Stimulated activated naive CD8-positive, alpha-beta T cell treated with anti-CD3 and anti-CD28 coated beads, Interleukin-15, Interleukin-2, amounts not matched to agents 100 U/mL and 50 U/mL, for 24 hours (primary cell): ENCODE data around the gene MRI1.
"Not testable (repeated sequence)": the region's sequence is repeated elsewhere in the genome, so short reads cannot be mapped to it uniquely, and the experiment has no call there.

Experiments
- ATAC-seq: fragments of 150-1000 bp; cut with Tn5 transposase; one replicate; pipeline ENCODE4 v1.10.0; 2021
- DNase-seq: peaks from one replicate; pipeline ENCODE4 v3.0.0; 2021

MRI1 gene

DNA sequence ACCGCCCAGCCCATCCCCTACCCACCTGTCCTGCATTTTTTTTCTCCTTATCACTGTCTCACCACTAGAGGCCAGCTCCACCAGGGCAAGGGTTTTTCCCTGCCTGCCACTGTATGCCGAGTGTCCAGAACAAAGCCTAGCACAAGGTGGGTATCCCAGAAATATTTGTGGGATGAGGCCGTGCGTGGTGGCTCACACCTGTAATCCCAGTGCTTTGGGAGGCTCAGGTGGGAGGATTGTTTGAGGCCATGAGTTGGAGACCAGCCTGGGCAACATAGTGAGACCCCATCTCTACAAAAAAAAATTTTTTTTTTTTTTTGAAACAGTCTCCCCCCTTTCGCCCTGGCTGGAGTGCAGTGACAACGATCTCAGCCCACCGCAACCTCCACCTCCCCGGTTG is 2.9 kb upstream of the MRI1 start:
- ATAC-seq: no peak
- no peak for DNase-seq

DNA sequence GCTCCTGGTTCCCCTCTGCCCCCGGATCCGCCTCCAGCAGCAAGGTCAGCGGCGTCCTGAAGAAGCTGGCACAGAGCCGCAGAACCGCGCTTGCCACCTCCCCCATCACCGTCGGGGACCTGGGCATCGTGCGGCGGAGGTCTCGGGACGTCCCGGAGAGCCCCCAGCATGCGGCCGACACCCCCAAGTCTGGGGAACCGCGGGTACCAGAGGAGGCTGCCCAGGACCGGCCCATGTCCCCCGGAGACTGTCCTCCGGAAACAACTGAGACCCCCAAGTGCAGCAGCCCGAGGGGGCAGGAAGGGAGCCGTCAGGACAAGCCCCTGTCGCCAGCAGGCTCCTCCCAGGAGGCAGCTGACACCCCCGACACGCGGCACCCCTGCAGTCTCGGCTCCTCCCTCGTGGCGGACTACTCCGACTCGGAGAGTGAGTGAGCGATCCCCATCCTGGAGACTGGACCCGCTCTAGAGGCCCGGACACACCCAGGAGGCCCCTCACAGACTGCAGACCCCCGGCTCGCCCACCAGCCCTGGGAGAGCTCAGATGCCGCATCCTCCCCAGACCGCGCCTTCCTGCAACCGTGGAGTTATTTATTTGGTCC is 1.6 kb upstream of the MRI1 start:
- ATAC-seq (no peak), DNase-seq (no peak)

DNA sequence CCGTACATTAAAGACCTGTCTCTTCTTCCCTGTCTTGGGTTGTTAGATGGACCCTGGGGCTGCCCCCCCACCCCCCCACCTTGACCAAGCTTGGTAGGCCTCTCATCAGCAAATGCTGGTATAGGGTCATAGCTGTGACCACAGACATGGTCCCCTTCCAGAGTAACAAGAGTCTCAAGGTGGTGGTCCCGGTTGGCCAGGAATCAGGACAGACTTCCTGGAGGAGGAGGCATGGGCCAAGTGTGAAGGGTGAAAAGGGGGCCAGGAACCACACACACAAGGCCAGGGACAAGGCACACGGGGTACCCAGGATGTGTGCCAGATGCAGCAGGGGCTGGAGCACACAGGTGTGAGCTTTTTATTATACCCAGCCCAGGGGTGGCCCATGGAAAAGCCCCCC is 1.1 kb upstream of the MRI1 start:
- DNase-seq (no peak), ATAC-seq (no peak)

DNA sequence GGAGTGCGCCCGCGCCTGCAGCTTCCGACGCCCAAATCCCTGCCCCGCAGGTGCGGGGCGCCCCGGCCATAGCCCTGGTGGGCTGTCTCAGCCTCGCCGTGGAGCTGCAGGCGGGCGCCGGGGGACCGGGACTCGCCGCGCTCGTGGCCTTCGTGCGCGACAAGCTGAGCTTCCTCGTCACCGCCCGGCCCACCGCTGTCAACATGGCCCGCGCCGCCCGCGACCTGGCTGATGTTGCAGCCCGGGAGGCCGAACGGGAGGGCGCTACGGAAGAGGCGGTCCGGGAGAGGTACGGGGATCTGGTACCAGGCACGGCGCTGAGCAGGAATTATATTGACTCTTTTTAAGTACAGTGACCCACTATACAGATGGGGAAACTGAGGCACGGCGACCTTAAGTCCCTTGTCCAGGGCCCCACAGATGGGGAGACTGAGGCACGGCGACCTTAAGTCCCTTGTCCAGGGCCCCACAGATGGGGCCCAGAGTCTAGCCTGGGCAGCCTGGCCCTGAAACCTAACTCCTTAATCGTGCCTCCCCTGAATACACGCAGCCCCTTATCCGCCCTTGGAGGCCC is 586 bp downstream of the MRI1 start:
- DNase-seq: peak; percentile 61
- peak; percentile 38 for ATAC-seq

DNA sequence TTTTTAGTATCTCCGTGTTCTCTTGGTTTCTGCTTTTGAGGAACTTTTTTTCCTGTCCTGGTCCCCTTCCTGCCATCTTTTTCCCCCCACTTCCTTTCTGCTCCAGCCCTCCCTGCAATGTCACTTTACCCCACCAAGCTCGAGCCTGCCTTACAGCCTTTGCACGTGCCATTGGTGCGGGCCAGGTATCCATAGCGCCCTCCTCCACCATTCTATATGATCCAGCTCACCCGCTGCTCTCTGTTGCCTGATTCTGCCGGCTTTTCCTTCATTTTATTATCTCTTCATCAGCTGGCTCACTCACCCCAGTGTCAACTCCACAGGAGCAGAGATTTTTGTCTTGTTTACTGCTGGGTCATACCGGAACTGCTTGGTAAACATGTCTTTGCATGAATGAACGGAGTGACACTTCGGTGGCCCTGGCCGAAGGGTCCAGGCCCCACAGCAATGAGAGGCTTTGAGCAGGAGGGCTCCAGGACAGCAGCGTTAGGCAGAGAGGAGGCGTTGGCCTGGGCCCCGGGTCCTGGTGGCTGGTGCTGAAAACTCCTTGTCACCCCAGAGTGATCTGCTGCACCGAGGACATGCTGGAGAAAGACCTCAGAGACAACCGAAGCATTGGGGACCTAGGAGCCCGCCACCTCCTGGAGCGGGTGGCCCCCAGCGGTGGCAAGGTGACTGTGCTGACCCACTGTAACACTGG is 1.2 kb downstream of the MRI1 start:
- DNase-seq (no peak), ATAC-seq (no peak)

DNA sequence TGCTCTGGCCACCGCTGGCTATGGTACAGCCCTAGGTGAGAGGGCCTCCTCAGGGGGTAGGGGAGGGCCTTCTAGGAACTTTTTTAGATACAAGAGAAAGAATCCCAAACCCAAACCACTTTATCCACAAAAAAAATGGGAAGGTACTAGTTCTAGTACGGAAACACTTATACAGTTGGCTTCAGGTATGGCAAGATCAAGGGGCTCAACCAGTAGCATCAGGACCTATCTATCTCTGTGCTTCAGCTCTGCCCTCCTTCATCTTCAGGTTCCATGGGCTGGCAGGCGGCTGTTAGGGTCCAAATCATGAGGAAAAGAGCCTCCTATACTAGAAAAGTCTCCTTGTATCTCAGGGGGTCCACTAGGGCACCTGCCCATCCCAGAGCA is 1.8 kb downstream of the MRI1 start:
- no peak for DNase-seq
- ATAC-seq: no peak

DNA sequence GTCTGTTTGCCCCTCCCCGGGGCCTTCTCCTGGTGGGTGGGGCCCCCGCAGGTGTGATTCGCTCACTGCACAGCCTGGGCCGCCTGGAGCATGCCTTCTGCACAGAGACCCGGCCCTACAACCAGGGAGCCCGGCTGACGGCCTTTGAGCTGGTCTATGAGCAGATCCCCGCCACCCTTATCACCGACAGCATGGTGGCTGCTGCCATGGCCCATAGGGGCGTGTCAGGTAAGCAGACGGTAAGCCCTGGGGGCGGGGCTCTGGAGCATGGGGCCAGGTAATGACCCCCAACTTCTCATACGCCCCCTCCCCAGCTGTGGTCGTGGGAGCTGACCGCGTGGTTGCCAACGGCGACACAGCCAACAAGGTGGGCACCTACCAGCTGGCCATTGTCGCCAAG is 4.2 kb downstream of the MRI1 start:
- ATAC-seq (no peak), DNase-seq (no peak)

DNA sequence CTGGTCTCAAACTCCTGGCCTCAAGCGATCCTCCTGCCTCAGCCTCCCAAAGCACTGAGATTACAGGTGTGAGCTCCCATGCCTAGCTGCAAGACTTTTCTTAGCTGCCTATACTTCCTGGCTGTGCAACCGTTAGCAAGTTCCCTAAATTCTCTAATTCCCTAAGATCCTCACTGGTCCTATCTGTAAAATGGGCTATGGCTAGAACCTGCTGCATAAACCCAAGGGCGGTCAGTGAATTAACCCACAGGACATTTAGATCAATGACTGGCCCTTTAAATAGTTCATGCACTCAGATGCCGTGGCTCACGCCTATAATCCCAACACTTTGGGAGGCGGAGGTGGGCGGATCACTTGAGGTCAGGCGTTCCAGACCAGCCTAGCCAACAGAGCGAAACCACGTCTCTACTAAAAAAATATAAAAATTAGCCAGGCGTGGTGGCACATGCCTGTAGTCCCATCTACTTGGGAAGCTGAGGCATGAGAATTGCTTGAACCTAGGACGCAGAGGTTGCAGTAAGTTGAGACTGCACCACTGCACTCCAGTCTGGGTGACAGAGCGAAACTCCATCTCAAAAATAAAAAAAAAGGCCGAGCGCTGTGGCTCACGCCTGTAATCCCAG is 5.8 kb downstream of the MRI1 start:
- DNase-seq: no peak

DNA sequence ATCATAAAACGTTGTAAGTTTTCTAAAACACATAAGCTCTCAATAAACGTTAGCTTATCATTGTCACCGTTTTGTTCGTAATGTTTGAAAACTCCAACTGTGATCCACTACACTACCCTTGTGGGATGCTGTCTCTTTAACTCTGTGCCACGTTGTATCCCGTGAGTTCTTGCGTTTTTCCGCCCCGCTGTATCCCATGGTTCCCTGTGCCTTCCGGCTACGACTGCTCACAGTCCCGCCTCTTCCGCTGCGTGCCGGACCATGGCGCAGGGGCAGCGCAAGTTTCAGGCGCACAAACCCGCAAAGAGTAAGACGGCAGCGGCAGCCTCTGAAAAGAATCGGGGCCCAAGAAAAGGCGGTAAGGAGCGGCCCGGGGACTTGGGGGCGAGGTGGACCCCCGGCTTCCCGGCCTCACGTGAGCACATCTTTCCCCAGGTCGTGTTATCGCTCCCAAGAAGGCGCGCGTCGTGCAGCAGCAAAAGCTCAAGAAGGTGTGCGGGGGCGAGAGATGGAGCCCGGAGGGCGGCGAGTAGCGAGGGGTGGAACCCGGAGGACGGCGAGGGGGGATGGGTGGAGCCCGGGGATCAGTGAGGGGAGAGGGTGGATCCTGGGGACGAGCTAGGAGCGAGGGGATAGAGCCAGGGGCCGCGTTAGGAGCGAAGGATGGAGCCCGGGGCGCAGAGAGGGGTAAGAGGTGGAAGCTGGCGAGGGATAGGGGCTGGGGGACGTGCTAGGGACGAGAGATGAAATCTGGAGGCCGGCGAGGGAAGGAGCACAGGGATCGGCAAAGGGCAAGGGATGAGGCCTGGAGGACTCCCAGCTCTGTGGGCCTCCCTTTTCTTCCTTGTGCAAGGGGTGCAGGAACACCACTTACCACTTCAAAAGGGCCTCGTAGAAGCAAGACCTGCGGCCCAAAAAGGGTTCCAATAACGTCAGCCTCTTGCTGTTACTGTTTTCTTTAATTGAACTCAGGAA is 10.2 kb downstream of the MRI1 start, which contains the start of gene C19orf53:
C19orf53 (plus strand) TSS at position 240 of the 975 bp plus-strand sequence; CDS start at position 262, 22 bp downstream.
- peak; percentile 92 for DNase-seq

More for the DNA sequence above, 5.8 kb downstream of the MRI1 start:
- no peak for ATAC-seq

DNA sequence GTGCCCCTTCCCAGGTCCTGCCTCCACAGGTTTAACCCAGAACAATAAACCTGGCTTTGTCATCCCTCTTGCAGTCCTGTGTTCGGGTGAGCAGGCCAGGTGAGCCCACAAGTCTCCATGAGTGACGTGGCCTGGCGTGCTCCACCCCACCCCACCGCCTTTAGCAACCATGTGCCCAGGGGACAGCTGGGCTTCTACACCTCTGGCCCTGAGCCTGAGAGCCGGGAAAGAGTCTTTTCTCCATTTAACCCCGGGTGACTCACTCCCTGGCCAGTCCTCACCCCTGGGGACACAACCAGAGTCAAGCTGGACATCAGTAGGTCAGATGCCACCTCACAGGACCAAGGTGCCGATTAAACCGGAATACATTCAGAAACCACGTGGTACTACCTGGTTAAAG is 14.1 kb downstream of the MRI1 start:
- no peak for DNase-seq
- ATAC-seq: no peak

More for the DNA sequence above, 10.2 kb downstream of the MRI1 start, which contains the start of gene C19orf53:
- ATAC-seq: peak; percentile 99

DNA sequence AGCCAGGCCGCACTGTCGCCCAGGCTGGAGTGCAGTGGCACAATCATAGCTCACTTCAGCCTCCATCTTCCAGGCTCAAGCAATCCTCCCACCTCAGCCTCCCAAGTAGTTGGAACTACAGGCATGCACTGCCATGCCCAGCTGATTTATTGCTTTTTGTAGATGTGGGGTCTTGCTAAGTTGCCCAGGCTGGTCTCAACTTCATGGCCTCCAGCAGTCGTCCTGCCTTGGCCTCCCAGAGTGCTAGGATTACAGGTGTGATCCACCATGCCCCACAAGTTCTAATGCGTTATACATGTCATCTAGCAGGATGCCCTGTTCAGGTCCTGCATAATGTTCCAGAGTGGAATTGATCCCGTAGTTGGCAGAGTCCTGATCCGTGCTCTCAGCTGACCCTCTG is 14.5 kb downstream of the MRI1 start:
- DNase-seq (no peak), ATAC-seq (no peak)

DNA sequence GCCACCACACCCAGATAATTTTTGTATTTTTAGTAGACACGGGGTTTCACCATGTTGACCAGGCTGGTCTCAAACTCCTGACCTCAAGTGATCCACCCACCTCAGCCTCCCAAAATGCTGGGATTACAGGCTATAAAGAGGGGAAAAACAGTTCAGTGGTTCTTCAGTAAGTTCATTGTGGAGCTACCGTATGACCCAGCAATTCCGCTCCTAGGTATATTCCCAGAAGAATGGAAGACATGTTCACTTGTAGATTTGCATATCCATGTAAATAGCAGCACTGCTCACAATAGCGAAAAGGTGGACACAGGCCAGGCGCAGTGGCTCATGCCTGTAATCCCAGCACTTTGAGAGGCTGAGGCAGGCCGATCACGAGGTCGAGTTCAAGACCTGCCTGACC is 15.5 kb downstream of the MRI1 start:
- not testable (repeated sequence) for DNase-seq, ATAC-seq

DNA sequence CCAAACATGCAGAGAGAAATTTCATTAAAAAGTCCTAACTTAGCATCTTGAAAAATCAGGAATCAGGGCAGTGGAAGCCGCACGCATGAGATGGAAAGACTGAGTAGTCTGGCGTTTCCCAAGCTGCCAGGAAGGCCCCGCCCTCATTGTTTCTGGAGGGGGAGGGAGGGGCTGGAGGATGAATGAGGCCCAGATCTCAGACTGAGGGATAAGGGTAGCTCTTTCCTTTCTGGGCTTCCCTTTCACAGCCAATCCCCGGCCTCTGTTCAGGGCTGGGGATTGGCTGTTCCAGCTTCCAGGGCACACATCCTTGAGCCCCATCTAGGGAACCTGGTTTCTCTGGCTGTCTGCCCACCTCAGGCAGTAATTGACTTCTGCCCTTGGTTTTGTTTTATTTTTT is 17.2 kb downstream of the MRI1 start:
- DNase-seq: no peak
- no peak for ATAC-seq

DNA sequence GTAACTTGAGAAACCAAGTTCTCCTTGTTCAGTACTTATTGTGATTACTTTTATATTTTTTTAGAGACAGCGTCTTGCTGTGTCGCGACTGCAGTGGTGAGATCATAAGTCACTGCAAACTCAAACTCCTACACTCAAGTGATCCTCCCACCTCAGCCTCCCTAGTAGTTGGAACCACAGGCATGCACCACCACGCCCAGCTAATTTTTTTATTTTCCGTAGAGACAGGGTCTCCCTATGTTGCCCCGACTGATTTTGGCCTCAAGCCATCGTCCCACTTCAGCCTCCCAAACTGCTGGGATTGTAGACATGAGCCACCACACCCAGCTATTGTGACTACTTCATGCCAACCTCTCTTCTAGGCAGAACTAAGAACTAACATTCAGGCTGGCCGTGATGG is 18.2 kb downstream of the MRI1 start:
- ATAC-seq: no peak
- no peak for DNase-seq

DNA sequence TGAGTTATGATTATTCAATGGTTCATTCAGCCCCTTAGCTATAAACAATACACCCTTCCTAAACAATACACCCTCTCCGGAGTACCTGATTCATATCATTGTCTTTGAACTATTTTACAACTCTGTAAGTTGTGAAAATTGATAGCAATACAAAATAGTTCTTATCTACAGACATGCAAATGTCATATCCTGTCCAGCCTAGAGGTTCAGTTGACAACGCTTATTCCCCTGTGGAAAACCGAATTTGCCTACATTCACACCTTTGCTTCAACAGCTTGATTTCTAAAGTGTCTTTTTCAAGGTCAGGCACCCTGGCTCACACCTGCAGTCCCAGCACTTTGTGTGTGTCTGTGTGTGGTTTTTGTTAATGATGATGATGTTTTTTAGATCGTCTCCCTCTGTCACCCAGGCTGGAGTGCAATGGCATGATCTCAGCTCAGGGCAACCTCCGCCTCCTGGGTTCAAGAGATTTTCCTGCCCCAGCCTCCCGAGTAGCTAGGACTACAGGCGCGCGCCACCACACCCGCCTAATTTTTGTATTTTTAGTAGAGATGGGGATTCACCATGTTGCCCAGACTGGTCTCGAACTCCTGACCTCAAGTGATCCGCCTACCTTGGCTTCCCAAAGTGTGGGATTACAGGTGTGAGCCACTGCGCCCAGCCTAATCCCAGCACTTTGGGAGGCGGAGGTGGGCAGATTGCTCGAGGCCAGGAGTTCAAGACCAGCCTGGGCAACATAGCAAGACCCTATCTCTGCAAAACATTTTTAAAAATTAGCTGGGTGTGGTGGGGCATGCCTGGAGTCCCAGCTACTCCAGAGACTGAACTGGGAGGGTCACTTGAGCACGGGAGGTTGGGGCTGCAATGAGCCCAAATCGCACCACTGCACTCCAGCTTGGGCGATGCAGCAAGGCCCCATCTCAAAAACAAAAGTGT is 19.5 kb downstream of the MRI1 start:
- no peak for DNase-seq
- no peak for ATAC-seq

DNA sequence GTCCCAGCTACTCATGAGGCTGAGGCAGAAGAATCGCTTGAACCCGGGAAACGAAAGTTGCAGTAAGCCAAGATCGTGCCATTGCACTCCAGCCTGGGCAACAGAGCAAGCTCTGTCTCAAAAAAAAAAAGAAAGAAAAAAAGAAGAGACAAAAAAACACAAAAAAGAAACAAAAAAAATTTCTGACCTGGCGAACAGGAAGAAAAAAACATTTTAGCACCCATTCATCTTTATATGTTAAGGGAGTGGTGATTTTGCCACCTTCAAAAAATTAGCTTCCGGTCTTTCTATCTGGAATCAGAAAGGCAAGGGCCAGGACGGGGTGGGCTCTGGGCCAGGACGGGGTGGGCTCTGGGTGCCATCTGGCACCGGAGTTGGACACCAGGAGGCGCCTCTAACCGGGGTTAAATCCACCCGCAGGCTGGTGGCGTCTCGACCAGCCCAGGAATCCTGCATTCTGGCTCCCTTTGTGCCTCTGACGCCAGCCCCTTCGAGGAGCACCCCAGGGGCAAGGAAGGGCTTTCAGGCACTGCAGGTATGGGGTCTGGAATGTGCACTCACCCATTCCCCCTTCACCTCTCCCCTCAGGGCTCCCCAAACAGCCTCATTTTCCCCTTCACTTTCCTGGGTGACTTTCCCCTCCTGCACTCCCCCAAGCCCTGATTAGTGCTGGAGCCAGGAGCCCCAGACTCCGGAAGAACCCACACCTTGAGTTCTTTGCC is 20.6 kb downstream of the MRI1 start:
- ATAC-seq (peak; percentile 83), DNase-seq (peak; percentile 85)

DNA sequence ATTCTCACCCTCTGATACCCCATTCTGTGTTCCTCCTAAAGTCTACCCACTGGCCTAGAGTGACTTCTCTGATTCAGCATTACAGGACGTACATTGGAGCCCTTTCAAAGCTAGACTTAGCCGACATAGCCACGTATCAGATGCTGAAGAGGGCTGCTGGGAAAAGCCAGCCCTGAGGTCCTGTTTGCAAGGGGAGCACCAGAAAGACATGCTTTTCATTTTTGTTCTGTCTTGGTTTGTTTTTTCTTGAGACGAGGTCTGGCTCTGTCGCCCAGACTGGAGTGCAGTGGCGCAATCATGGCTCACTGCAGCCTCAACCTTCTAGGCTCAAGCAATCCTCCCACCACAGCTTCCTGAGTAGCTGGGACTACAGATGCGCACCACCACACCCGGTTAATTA is 24.7 kb downstream of the MRI1 start:
- ATAC-seq (no peak), DNase-seq (no peak)

DNA sequence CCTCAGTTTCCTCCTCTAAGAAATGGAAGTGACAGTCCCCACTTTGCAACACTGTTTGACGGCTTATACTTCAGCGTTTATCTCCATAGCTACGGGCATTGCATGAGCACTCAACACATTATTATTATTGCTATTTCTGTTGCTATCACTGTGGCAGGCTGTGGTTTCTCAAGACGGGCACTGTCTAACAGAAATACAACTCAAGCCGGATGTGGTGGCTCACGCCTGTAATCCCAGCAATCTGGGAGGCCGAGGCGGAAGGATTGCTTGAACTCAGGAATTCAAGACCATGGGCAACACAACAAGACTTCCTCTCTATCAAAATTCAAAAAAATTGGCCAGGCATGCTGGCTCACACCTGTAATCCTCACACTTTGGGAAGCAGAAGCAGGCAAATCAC is 26.0 kb downstream of the MRI1 start:
- DNase-seq (no peak), ATAC-seq (no peak)

DNA sequence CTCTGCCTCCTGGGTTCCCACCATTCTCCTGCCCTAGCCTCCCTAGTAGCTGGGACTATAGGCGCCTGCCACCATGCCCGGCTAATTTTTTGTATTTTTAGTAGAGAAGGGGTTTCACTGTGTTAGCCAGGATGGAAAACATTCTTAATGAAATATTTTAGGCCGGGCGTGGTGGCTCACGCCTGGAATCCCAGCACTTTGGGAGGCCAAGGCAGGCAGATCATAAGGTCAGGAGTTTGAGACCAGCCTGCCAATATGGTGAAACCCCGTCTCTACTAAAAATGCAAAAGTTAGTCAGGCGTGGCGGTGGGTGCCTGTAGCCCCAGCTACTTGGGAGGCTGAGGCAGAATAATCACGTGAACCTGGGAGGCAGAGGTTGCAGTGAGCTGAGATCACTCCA is 29.0 kb downstream of the MRI1 start:
- ATAC-seq, DNase-seq: not testable (repeated sequence)

DNA sequence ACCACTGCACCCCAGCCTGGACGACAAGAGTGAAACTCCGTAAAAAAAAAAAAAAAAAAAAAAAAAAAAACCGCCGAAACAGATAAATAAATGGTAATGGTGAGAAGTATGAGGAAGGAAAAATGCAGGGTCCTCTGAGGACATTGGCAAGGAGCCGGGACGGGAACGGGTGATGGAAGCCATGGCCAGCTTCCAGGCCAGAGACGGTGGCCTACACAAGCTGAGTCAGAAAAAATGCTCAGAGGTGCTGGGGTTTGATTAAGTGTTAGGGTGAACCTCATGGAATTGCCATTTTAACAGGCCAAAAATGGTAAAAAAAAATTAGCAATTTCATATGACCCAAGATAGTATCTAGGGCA is 30.1 kb downstream of the MRI1 start:
- ATAC-seq (no peak), DNase-seq (no peak)
